Panc1 (cell line): ENCODE measurements around the gene MYOZ2.

Experiments used
- CTCF ChIP-seq: fragments of 450-650 bp; IDR thresholded peaks from 2 replicates; pipeline ENCODE4 v1.5.1; 2017; ENCODE audit warnings: mild to moderate bottlenecking
- POLR2AphosphoS5 ChIP-seq: IDR thresholded peaks from 2 replicates; pipeline ENCODE4 v1.6.1; 2012; ENCODE audit warnings: mild to moderate bottlenecking, low read depth, low read length, moderate library complexity
- REST ChIP-seq, 2 experiments: IDR thresholded peaks; 2 replicates each; pipeline ENCODE4 v1.6.1; 2011 to 2012; ENCODE audit warnings: low read depth in 2 of 2, control low read depth in 1 of 2, low read length in 1 of 2, mild to moderate bottlenecking in 1 of 2, moderate library complexity in 1 of 2; ENCODE audit not compliant: insufficient read depth in 1 of 2

GRCh38 chr4:119100655-119101054 lies 35.0 kb upstream of the MYOZ2 start:
- no peak for TF ChIP-seq CTCF
- TF ChIP-seq POLR2AphosphoS5, result no peak
- TF ChIP-seq REST (IDR thresholded peaks at IDR 0.05; ENCODE audit: insufficient read depth in 1 of 2, low read depth in 2 of 2, low read length in 1 of 2), result no peak
